ENCODE measurements around the gene NR5A2.

GRCh38 chr1:200191993-200192392 is 164.5 kb downstream of the NR5A2 start:
- no peak for TF ChIP-seq EZH2 (IDR thresholded peaks at IDR 0.05; ENCODE audit: borderline replicate concordance, low read length)
- no peak for TF ChIP-seq CTCF (conservative IDR thresholded peaks at IDR 0.05 in 1 of 2, IDR thresholded peaks at IDR 0.05 in 1 of 2; ENCODE audit: extremely low read depth in 1 of 2, insufficient read depth in 1 of 2, low read depth in 1 of 2, low read length in 2 of 2)

Measured in mammary epithelial cell (primary cell).